GM19328 (cell line): ENCODE results near the gene PRAF2.

ENCODE experiments used
- ATAC-seq: cut with Tn5 transposase; IDR thresholded peaks from one replicate; pipeline ENCODE4 v1.9.1; 2021; ENCODE audit warnings: mild to moderate bottlenecking, moderate library complexity; ENCODE audit not compliant: unreplicated experiment

The PRAF2 gene

DNA sequence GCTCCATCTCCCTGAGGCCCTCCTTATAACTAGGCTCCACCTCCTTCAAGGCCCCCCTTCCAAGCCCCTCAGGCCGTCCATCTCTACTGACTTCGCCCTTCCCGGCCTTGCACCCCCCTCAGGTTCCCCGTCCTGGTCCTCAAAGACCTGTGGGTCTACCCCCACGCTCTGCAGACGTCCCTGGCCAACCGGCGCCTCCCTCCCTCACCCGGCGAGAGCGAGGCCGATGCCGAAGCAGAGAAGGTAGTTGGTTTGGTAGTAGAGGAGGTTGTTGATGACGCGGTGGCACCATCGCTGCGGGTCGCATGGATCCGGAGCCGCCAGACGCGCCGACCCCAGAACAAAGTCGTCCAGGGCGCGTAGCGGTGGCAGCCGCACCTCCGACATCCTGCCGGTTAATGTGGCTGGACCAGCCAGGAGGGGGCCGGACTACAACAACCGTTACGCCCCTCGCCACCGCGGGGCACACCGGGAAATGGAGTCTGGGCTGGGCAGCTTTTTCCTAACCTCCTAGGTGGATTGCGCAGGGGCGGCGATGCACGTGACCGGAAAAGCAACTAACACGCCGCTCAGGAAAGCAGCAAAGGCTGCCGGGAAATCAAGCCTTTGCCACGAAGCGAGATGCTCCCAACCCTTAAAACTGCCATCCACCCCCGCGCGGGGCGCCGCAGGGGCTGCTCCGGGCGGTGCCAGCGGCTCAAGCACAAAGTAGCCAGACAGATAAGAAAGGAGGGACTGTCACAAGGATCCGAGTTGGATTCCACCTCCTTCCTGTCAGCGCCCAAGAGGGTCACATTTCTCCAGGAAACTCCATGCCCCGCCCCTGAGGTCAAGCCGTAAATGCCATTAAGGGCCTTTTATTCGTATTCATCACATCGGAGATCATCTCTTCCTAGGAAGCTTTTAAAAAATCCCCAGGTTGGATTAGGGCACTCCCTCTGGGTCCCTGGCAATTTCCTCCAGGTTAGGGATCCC, at the start of gene PRAF2:
Gene PRAF2 (minus strand): TSS at position 402 of the 975 bp plus-strand sequence. CDS start 15 bp downstream, at position 387.
- ATAC-seq, result peak; percentile 87

DNA sequence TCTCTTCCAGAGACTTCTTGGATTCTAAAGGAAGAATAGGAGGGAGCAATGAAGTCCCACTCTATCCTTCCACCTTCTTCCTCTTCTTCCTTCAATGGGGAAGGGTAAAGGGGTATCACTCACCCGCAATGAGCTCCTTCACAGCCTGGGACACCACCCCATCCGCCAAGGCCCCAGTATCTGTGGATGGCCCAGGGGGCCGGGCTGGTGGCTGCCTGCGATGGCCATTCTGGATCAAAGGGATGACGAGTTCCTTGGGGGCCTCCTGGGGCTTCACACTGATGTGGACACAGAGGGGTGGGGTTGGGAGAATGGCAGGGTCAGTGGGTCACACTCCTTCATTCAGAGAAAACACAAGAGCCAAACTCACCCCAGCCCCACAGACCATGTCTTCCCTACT, 48.7 kb upstream of the PRAF2 start:
- ATAC-seq, result no peak

DNA sequence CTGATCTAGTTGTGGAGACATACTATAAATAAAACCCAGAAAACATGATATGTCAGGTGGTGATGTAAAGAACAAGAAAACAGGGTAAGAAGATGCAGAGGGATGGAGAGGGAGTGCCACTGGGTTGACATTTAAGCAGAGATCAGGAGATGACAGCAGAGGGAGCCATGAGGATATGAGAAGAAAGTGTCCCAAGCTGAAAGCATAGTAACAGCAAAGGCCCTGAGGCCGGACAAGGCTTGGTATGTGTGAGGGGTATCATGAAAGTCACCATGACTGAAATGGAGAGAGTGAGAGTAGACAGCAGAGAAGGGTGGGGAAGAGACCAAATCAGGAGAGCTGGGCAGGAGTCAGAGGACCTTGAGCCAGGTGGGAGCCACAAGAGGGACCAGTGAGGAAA, 46.3 kb upstream of the PRAF2 start:
- ATAC-seq, result no peak

DNA sequence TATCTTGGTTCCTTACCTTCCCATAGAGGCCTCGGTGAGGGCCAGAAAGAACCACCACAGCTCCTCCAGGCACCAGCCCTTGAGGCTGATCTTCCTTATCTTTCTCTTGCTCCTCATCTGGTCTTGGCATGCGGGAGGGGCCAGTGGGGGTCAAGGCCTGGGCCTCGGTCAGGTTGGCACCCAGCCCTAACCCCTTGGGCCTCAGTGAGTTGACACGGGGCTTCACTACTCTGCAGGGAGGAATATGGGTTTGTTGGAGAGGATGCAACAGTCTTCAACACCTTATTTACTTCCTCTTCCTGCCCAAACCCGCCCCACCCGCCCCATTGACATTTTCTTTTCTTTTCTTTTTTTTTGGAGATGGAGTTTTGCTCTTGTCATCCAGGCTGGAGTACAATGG, 43.8 kb upstream of the PRAF2 start:
- no peak for ATAC-seq

GRCh38 chrX:49116716-49117115, 42.9 kb upstream of the PRAF2 start:
- no peak for ATAC-seq

GRCh38 chrX:49116076-49116475, 42.3 kb upstream of the PRAF2 start:
- no peak for ATAC-seq

DNA sequence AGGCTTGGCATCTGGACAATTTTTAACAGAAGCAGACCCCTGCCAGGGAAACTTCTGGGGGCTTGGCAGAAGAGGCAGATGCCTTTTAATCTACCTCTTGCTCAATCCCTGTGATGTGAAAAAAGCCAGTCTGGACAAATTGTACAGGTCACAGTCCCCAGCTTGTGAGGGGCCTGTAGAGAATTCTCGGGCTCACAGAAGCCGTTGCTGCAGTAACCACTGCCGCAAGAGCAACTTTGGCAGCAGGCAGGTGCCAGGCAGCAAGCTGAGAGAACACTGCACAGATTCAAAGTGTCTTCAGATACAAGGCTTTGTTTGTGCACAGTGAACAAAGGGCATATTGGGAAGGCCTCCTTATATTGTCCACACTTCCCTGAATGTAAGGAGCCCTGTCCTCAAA, 38.0 kb upstream of the PRAF2 start:
- no peak for ATAC-seq

- ATAC-seq, result no peak
Observed at GRCh38 chrX:49110417-49110816, 36.6 kb upstream of the PRAF2 start.

GRCh38 chrX:49108641-49109040, 34.8 kb upstream of the PRAF2 start:
- no peak for ATAC-seq

- no peak for ATAC-seq
Observed at GRCh38 chrX:49106930-49107329, 33.1 kb upstream of the PRAF2 start.

DNA sequence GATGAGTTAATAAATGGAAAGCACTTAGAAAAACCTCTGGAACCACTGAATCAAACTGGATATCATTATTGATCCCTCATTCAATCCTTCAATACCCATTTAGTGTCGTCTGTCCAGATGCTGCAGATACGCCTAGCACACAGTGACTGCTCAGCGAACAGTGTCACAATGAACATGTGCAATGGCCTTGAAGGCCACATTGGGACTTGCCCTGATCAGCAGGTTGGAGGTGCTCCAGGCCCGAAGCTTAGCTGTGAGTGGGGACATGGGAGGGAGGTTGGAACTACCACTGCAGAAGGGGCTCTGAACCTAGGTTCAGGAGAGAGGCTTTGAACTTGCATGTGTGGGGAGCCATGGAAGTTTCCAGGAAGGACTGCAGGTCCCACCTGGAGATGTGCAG, 32.5 kb upstream of the PRAF2 start:
- no peak for ATAC-seq

- ATAC-seq, result no peak
Observed at GRCh38 chrX:49103637-49104036, 29.8 kb upstream of the PRAF2 start.

DNA sequence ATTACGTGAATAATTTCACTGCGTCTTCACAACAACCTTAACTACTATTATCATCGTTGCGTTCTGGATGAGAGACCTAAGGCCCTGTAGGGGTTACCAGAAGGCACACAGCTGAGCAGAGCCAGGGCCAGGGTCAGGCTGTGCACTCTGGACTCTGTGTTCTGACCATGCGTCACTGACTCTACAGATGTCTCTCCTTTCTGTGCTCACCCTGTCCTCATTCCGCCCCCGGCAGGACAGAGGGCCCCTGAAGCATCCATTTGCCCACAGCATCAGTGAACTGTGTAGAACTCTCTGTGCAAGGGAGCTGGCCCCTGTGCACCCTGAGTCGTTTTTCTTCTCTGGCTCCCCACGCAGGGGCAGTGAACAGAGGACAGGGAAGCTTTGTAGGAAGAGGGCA, 28.4 kb upstream of the PRAF2 start:
- no peak for ATAC-seq

DNA sequence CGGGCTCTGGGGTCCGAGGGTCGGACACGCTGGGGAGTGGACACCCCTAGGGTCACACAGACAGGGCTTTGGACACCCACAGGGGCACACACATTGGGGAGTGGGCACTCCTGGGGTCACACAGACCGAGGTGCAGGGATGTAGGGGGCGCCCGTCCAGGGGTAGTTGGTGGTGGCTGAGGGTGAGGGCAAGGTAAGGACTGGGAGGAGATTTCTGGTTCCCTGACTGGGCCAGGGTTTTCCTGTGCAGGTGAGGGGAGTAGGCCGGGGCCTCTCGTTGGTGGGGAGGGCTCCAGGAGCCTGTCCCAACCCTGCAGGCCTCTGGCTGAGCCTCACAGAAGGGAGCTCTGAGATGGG, 27.8 kb upstream of the PRAF2 start:
- ATAC-seq, result no peak

DNA sequence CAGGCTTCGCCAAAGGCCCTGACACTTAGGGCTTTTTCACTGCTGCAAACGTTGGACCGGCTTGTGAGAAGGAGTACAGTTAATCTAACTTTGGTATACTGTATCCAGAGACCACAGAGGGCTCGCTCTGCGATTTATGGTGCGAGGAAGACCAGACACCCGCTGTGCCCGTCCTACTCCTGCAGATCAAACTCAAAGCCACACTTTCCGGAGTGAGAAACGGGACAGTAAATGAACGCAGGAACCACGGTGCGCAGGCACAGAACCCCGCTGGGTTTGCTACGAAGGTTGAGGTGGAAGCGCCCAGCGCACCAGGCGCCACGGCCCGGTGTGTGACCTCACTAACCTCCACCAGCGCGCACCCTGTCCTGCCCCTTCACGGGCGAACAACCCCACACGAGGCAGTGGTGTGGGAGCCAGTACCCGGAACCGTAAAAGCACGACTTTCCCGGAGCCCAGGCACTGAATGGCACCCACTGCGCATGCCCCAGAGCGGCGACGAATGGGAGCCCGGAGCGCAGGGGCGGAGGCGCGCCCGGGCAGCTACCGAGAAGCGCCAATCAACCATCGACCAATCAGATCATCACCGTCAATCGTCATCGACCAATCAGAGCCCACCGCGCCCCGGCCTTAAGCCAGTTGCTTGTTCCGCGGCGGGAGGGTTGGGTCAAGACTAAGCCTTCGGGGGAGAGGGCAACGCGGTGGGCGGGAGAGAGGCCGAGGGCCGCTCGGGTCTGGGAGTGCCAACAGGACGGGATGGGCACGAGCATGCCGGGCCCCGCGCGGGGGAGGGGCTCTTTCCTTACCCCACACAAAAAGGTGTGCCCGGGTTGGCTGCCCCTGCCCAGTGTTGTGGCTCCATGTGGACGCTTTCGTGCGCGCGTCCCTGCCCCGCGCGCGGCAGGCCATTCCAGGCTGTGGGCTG, 27.2 kb upstream of the PRAF2 start:
- peak; percentile 89 for ATAC-seq

DNA sequence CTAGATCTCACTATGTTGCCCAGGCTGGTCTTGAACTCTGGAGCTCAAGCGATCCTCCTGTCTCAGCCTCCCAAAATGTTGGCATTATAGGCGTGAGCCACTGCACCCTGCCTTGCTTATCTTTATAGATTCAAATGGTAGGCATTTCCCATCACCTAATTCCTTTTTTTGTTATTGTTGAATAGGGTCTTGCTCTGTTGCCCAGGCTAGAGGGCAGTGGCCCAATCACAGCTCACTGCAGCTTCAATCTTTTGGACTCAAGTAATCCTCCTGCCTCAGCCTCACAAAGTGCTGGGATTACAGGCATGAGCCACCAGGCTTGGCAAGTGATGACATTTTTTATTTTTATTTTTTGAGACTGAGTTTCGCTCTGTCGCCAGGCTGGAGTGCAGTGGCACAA, 22.6 kb upstream of the PRAF2 start:
- no peak for ATAC-seq

DNA sequence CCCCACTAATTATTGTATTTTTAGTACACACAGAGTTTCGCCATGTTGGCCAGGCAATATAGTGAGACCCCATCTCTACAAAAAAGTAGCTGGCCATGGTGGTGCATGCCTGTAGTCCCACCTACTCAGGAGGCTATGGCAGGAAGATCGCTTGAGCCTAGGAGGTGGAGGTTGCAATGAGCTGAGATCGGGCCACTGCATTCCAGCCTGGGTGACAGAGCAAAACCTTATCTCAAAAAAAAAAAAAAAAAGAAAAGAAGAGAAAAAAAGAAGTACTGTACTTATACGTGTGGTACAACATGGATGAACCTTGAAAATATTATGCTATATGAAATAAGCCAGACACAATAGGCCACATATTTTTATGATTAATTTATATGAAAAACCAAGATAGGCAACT, 15.8 kb upstream of the PRAF2 start:
- no peak for ATAC-seq

GRCh38 chrX:49082271-49082871, 8.6 kb upstream of the PRAF2 start:
- no peak for ATAC-seq

DNA sequence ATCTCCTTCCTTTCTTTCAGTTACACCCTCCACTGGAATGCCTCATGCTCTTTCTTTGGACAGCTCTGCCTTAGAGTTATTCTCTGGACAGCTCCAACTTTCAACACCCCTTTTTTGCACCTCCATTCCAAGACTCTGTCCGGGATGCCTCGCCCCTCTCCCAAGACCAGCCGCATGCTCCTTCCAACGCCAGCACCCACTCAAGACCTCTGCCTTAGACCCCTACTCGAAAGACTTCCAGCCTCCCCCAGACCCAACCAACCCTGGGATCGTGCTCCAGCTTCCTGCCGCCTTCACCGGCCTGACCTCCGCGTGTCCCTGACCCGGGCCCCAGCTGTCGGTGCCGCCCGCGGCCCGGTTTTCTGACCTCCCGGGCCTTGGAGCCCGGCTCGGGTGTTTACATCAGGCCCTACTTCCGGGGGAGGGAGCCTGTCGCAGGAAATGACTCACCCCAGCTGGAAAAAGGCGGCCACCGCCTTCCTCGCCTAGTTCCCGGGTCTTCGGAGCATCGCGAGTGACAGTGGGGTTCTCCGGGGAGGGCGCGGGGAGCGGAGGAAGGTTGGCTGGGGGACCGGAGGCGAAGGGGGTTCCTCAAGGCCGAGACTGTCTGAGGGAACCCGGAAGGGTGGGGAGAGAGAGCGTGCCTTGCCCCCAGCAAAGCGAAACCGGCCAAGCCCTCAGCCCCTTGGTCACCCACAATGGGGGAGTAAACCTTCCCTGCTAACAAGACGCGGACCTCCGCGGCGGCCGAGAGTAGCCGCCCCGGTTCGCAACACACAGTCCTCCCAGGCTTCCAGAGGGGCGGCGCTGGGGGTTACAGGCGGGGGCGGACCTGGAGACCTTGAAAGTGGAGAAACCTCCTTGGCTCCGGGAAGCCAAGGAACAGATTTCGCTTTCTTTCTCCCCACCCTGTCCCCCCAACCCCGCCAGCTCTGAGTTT, 6.0 kb upstream of the PRAF2 start, which contains the start of gene WDR45:
Gene WDR45 (minus strand): TSS at position 399 of the 940 bp plus-strand sequence. CDS start 1,792 bp downstream, outside the sequence.
- ATAC-seq, result peak; percentile 55

DNA sequence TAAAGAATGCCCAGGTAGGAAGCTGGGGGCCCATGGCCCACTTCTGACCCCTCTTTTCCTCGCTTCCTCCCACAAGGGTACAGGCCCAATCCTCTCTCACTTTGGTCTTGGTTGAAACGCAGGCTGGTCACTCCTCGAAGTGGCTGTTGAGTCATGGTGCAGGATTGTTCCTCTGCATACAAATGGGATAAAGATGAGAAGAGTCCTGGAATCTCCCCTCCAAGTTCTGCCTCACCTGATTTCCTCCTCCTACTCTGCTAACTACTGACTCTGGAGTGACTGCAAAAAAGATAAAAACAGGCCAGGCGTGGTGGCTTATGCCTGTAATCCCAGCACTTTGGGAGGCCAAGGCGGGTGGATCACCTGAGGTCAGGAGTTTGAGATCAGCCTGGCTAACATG, 4.1 kb upstream of the PRAF2 start:
- ATAC-seq, result no peak
